GM12873 (cell line): ENCODE data around the gene TNFRSF21.

ENCODE experiments used
- TF ChIP-seq, protein P1 (sequence below): IDR thresholded peaks from 2 replicates; pipeline ENCODE4 v1.5.1; 2012; ENCODE audit warnings: low read depth, mild to moderate bottlenecking, moderate library complexity, low read length, control low read depth; ENCODE audit not compliant: insufficient read depth; ENCODE audit errors: missing control alignments

TNFRSF21 gene

DNA sequence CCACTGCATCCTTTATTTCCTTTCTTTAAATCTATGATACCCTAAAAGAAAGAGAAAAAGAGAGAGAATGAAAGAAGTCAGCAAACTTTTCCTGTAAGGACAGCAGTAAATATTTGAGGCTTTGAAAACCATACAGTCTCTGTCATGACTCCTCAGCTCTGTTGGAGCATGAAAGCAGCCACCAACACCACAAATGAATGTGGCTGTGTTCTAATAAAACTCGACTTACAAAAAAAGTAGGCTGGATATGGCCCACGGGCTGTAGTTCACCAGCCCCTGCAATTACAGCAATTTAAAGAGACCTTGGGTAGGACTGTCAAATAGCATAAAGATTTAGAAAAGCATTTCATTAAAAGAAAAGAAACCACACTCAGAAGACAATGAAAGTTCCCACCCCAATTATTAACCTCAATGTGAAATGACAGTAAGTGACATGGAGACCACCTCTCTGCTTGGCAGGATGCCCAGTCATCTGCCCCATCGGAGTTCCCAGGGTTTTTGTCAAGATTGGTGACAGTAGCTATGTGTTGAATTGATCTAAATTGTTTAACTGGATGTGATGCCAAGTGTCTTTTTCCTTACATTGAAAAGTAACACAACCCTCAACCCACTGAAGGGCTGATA, 50.9 kb downstream of the TNFRSF21 start:
- TF ChIP-seq, protein P1, sequence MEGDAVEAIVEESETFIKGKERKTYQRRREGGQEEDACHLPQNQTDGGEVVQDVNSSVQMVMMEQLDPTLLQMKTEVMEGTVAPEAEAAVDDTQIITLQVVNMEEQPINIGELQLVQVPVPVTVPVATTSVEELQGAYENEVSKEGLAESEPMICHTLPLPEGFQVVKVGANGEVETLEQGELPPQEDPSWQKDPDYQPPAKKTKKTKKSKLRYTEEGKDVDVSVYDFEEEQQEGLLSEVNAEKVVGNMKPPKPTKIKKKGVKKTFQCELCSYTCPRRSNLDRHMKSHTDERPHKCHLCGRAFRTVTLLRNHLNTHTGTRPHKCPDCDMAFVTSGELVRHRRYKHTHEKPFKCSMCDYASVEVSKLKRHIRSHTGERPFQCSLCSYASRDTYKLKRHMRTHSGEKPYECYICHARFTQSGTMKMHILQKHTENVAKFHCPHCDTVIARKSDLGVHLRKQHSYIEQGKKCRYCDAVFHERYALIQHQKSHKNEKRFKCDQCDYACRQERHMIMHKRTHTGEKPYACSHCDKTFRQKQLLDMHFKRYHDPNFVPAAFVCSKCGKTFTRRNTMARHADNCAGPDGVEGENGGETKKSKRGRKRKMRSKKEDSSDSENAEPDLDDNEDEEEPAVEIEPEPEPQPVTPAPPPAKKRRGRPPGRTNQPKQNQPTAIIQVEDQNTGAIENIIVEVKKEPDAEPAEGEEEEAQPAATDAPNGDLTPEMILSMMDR: no peak

GRCh38 chr6:47256981-47257730, 52.5 kb downstream of the TNFRSF21 start:
- TF ChIP-seq, protein P1: no peak

GRCh38 chr6:47256361-47256760, 53.3 kb downstream of the TNFRSF21 start:
- TF ChIP-seq, protein P1: no peak

DNA sequence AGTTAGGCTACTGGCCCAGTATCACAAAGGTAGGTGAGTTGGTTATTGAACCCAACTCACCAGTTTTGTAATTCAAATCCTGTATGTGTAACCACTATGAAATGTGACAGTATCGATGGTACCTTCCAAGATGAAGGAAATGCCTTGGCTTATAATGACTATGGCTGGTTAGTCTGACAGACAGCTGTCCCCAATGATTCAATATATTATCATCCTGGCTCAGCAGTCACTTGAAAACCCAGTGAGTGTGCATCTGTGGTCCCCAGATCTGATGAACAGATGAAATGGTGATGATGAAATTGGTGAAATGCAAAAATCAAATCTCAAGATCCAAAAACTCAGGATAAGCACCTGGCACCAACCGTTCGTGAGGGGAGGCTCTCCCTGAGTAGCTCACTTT, 54.8 kb downstream of the TNFRSF21 start:
- TF ChIP-seq, protein P1: no peak

DNA sequence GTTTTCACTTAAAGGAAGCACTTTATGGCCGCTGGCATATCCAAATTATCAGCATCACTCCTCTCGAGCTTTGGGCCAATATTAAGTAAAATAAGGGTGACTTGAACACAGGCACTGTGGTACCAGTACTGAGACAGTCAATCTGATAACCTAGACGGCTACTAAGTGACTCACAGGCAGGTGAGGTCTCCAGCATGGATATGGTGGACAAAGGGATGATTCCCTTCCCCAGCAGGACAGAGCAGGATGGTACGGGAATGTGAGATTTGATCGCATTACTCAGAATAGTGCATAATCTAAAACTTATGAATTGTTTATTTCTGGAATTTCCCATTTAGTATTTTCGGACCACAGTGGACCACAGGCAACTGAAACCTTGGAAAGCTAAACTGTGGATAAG, 55.7 kb downstream of the TNFRSF21 start:
- TF ChIP-seq, protein P1: no peak

DNA sequence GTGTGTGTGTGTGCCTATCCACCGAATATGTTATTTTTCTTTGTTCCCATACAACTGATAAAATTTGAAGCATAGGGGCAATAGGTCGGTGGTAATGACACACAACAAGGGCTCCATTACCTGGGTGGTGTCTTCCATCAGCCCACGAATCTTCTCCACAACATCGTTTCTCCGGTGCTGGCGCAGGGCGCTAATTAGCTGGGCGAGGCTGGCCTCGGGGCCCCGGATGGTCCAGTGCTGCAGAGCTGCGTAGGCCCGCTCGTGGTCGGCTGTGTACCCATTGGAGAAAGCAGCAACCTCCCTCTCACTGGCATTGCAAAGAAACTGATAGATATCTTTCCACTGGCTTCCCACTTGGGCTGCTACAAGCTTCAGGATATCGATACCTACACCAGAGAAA, 56.6 kb downstream of the TNFRSF21 start:
- TF ChIP-seq, protein P1: no peak

DNA sequence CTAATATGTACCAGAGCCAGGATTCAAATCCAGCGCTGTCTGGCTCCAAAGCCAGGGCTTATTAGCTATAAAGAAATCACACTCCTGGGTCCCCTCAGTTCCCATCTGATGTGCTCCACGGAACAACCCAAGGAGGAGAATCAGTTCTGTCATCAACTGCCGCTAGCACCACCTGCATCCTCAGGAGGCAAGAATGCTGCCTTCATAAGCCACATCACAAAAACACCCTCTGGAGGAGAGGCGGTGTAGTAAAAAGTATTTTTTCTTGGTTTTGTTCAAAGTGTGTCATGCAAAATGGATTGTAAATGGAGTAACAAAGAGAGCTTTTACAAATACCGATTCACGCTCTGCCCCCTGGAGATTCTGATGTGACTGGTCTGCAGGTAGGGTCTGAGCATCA, 57.1 kb downstream of the TNFRSF21 start:
- TF ChIP-seq, protein P1: no peak
